ENCODE measurements around the gene ZBTB2. TPM values are rescaled to one million over a fixed set of nuclear protein-coding genes. Genes with fewer than 3 reads are reported as not detected.
A peak's percentile ranks its signal among the peaks of the same experiment; 100 is the strongest.

Gene ZBTB2
- total RNA-seq, 4 donors from 2014 or later, result 11.4 to 15.1 (median 12.4) TPM

DNA sequence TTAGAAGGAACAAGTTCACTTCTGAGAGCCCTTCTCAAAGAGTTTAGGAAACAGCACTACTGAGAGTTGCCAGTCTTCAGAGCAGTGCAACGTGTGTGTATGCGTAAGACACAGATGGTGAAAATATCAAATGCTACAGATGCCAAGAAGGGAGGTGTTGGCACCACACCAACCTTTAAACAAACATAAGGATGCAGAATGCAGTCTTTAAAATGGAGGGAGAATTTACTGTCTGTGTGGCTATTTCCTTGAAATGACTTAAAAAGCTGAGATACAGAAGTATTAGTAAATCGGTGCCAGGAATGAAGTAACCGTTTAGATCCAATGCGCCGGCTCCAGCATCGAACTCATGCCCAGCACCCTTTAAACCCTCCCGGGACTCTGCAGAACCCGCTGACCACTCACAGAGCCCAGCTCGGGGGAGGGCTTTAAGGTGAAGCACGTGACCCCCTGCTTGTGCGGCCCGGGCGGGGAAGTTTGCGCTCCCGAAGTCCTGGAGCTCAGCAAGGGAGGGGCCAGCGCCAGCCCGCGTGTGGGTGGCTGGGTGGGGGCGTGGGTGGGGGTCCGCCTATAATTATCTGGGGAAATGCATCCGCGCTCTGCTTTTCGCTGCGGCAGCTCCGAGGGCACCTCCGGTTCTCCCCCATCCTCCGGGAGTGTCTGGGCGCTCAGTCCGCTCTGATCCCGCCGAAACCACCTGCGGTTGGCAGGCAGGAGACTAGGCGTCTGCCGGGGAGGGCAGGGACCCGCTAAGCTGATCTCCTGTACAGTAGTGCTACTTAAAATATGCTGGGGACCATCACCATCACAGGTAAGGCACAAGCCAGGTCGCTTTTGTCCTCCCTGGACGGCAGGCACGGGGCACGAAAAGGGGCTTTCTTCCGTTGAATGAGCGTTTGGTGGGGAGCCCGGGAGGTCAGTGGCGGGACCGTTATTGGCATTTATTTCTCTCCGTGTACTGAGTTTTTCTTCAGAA, 66.0 kb downstream of the ZBTB2 start:
- peak; percentile 73 for ATAC-seq
- Histone ChIP-seq H3K27me3 (no peaks in the 10 kb centered on the region), H3K4me1 (peaks cover 0 to 41% (median 16%) of the 10 kb centered on the region in 3 donors), H3K27ac (peak overlapping the region; percentile 32 to 87 (median 81)), H3K9me3 (no peaks in the 10 kb centered on the region), H3K36me3 (no peaks in the 10 kb centered on the region), H3K4me3 (peak overlapping the region; percentile 57 to 68)
- WGBS, 2 donors (ENCODE audit: low coverage in 1 of 2), result 2% methylated on average over 21 of the region's 46 CpGs; no CpG with 5 or more reads in 1 of the 2 donors
- TF ChIP-seq, protein P1, sequence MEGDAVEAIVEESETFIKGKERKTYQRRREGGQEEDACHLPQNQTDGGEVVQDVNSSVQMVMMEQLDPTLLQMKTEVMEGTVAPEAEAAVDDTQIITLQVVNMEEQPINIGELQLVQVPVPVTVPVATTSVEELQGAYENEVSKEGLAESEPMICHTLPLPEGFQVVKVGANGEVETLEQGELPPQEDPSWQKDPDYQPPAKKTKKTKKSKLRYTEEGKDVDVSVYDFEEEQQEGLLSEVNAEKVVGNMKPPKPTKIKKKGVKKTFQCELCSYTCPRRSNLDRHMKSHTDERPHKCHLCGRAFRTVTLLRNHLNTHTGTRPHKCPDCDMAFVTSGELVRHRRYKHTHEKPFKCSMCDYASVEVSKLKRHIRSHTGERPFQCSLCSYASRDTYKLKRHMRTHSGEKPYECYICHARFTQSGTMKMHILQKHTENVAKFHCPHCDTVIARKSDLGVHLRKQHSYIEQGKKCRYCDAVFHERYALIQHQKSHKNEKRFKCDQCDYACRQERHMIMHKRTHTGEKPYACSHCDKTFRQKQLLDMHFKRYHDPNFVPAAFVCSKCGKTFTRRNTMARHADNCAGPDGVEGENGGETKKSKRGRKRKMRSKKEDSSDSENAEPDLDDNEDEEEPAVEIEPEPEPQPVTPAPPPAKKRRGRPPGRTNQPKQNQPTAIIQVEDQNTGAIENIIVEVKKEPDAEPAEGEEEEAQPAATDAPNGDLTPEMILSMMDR (IDR thresholded peaks at IDR 0.05), result no peak
- TF ChIP-seq EP300 (IDR thresholded peaks at IDR 0.05) (no peak), POLR2A (IDR thresholded peaks at IDR 0.05) (no peak), POLR2AphosphoS5 (IDR thresholded peaks at IDR 0.05) (peak; percentile 51)

DNA sequence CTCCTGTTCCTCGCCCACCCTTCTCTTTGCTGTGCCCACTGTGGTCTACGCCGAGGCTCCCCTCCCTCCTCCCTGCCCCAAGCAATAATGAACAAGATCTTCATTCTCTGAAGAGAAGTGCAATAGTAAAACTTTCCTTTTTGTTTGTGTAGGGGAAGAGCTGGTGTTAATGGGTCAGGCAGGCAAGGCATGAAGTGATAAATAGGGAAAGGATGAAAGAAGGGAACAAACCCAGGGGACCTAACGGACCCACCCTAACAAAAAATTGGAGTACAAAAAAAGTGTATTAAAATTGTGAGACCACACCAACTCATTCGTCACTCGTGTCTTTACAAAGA, 66.9 kb downstream of the ZBTB2 start:
- no peak for ATAC-seq

DNA sequence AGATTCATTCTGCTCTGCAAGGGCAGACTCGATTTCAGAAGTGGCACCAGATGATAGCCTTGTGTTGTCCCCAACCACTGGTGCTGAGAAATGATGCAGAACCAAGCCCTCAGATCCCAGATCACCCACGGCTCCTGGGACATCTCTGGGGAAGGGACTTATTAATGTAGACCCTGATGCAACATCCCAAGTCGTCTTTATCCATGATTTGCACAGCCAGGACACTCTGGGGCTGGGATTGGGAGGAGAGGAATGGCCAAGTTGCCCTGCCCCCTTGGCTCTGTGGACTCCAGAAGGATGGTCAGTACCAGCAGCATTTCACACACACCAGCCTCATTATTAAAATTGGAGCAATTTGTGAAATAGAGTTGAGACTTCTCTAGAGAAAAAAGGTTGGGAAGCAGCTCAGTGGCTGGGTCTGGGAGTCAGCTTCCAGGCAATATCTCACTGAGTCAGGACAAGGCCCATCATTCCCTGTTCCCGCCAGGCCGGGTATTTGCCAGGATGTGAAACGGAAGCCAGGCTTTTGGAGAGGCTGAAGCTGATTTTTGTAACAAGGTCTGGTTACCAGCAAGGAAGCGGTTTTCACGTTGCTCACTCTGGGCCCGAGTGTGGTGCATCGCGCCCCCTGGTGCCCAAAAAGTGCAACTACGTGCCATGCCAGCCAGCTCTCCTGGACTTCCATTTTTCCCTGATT, 67.4 kb downstream of the ZBTB2 start:
- H3K4me3 ChIP-seq, result no peak overlapping the region
- TF ChIP-seq EP300 (IDR thresholded peaks at IDR 0.05) (no peak), POLR2A (IDR thresholded peaks at IDR 0.05) (no peak), POLR2AphosphoS5 (IDR thresholded peaks at IDR 0.05) (peak; percentile 94)
- TF ChIP-seq, protein P1 (IDR thresholded peaks at IDR 0.05), result peak; percentile 98
- H3K9me3 ChIP-seq, result no peaks in the 10 kb centered on the region
- peaks cover 0 to 36% (median 16%) of the 10 kb centered on the region in 3 donors for H3K4me1 ChIP-seq
- H3K36me3 ChIP-seq, result no peaks in the 10 kb centered on the region
- no peaks in the 10 kb centered on the region for H3K27me3 ChIP-seq
- H3K27ac ChIP-seq, result peak overlapping the region in 3 of 4 donors; percentile 73 to 87 (median 80)
- peak; percentile 93 for ATAC-seq
- WGBS, 2 donors (ENCODE audit: low coverage in 1 of 2), result 15% methylated on average over 7 of the region's 12 CpGs; no CpG with 5 or more reads in 1 of the 2 donors

More for the DNA sequence above, 66.9 kb downstream of the ZBTB2 start:
- peak overlapping the region in 3 of 4 donors; percentile 73 to 87 (median 80) for H3K27ac ChIP-seq
- no peaks in the 10 kb centered on the region for H3K9me3 ChIP-seq
- no peaks in the 10 kb centered on the region for H3K27me3 ChIP-seq
- WGBS, 2 donors (ENCODE audit: low coverage in 1 of 2), result 35 to 46% methylated on average over 3 to 4 of the region's 6 CpGs
- H3K4me3 ChIP-seq, result no peak overlapping the region
- H3K36me3 ChIP-seq, result no peaks in the 10 kb centered on the region
- TF ChIP-seq POLR2A (IDR thresholded peaks at IDR 0.05) (no peak), POLR2AphosphoS5 (IDR thresholded peaks at IDR 0.05) (no peak), EP300 (IDR thresholded peaks at IDR 0.05) (no peak)
- TF ChIP-seq, protein P1 (IDR thresholded peaks at IDR 0.05), result no peak
- peaks cover 0 to 36% (median 16%) of the 10 kb centered on the region in 3 donors for H3K4me1 ChIP-seq

DNA sequence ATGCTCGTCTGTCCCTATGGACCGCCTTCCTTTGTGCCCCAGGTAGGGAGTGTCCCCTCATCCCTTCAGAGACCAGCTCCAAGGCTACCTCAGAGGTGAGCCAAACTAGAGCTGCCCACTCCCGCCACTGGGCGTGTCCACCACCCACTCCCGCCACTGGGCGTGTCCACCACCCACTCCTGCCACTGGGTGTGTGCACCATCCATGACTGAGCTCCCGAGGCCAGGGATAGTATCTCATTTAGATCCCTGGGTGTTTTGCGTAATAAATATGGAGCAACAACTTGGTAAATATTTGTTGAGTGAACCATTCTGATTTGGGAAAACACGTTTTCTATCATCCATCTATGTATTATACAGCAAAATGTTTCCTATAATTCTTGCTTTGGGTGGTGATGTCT, 68.8 kb downstream of the ZBTB2 start:
- H3K27ac ChIP-seq, result no peak overlapping the region
- no peak overlapping the region for H3K4me3 ChIP-seq
- ATAC-seq, result no peak
- no peaks in the 10 kb centered on the region for H3K9me3 ChIP-seq
- TF ChIP-seq POLR2AphosphoS5 (IDR thresholded peaks at IDR 0.05) (no peak), EP300 (IDR thresholded peaks at IDR 0.05) (no peak), POLR2A (IDR thresholded peaks at IDR 0.05) (no peak)
- TF ChIP-seq, protein P1 (IDR thresholded peaks at IDR 0.05), result no peak
- WGBS, 2 donors (ENCODE audit: low coverage in 1 of 2), result 81 to 87% methylated on average over 4 to 6 of the region's 9 CpGs
- H3K36me3 ChIP-seq, result no peaks in the 10 kb centered on the region
- H3K27me3 ChIP-seq, result no peaks in the 10 kb centered on the region
- peaks cover 0 to 39% (median 16%) of the 10 kb centered on the region in 3 donors for H3K4me1 ChIP-seq
